ENCODE data around the gene NUP188.

DNA sequence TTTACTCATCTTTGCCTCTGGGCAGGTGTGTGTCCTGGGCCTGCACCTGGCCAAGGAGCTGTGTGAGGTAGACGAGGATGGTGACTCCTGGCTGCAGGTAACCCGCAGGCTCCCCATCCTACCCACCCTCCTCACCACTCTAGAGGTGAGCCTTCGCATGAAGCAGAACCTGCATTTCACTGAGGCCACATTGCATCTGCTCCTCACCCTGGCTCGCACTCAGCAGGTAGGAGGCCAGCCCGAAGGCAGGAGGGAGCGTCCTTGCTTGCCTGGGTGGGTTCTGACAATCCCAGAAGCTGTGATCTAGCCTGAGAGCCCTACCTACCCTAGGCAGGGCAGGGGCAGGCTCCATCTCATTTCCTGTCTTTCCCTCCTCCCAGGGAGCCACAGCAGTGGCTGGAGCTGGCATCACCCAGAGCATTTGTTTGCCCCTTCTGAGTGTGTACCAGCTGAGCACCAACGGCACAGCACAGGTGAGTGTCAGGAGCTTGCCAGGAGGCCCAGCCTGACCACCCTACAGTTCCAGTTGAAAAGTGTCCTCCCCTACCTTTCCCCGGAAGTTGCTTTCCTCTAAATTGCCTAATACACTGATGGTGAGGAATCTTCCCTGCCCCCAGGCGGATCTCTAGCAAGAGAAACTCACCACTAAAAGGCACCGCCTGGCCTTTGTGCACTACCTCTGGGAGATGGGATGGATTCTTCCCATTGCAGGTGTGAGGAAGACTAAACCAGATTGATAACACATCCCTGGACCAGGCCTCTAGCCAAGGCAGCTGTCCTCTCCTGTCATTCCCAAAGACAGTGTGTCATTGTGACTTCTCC lies 54.2 kb downstream of the NUP188 start:
- no peak for TF ChIP-seq TMF1 (CRISPR knock-in tag; IDR thresholded peaks at IDR 0.05; ENCODE audit: low read depth)
- TF ChIP-seq HDAC2 (CRISPR knock-in tag; IDR thresholded peaks at IDR 0.05) = no peak
- no peak for TF ChIP-seq ZSCAN31 (CRISPR knock-in tag; IDR thresholded peaks at IDR 0.05; ENCODE audit: low read depth)
- TF ChIP-seq BORCS8-MEF2B (CRISPR knock-in tag; IDR thresholded peaks at IDR 0.05) = no peak
- TF ChIP-seq TP53 (CRISPR knock-in tag; conservative IDR thresholded peaks at IDR 0.05) = no peak

All from HepG2 (cell line).